Thymus (tissue), 14 donors: ENCODE data around the gene INPPL1. TPM values are rescaled to one million over a fixed set of nuclear protein-coding genes. Genes with fewer than 3 reads are reported as not detected.
"Not testable (repeated sequence)": the region's sequence is repeated elsewhere in the genome, so short reads cannot be mapped to it uniquely, and the experiment has no call there.

Source experiments
- DNase-seq, 9 donors: peaks; one replicate each; pipeline ENCODE4 v3.0.0-alpha.2; 2013; ENCODE audit warnings: low spot score in 9 of 9, low read depth in 6 of 9, missing footprints in 1 of 9
- H3K27ac ChIP-seq, 2 donors: one replicate each; pipeline ENCODE4 v1.5.1; 2013; ENCODE audit warnings: control low read depth in 1 of 2, low read depth in 1 of 2, low read length in 1 of 2, mild to moderate bottlenecking in 1 of 2, moderate library complexity in 1 of 2
- H3K27me3 ChIP-seq, 2 donors: one replicate each; pipeline ENCODE4 v1.5.1; 2013; ENCODE audit warnings: low read length in 1 of 2; ENCODE audit not compliant: control insufficient read depth in 2 of 2, insufficient read depth in 1 of 2
- H3K36me3 ChIP-seq, 2 donors: one replicate each; pipeline ENCODE4 v1.5.1; 2013; ENCODE audit warnings: low read length in 1 of 2, mild to moderate bottlenecking in 1 of 2, moderate library complexity in 1 of 2; ENCODE audit not compliant: control insufficient read depth in 2 of 2, insufficient read depth in 2 of 2
- H3K4me1 ChIP-seq, 2 donors: one replicate each; pipeline ENCODE4 v1.5.1; 2013; ENCODE audit warnings: low read length in 2 of 2; ENCODE audit not compliant: control insufficient read depth in 2 of 2, insufficient read depth in 2 of 2
- H3K4me3 ChIP-seq, 2 donors: one replicate each; pipeline ENCODE4 v1.5.1; 2013; ENCODE audit warnings: low read length in 2 of 2, control low read depth in 1 of 2, mild to moderate bottlenecking in 1 of 2
- H3K9me3 ChIP-seq, 2 donors: one replicate each; pipeline ENCODE4 v1.5.1; 2013; ENCODE audit warnings: low read length in 1 of 2, mild to moderate bottlenecking in 1 of 2; ENCODE audit not compliant: control insufficient read depth in 2 of 2, insufficient read depth in 1 of 2
- WGBS: extraction: QIAGEN DNeasy Blood & Tissue Kit; methylation state at CpG from one replicate; pipeline ENCODE4 v1.1.7; 2013; 5-methylcytosine and 5-hydroxymethylcytosine counted together
- long read RNA-seq, 10 donors: transcript quantifications; one replicate each; lab custom pipeline, GENCODE V29; 2026
- polyA plus RNA-seq: library from polyadenylated mRNA; stranded (reverse); fragments of 200-250 nt; gene quantifications from one replicate; pipeline ENCODE4 v1.2.3, GENCODE V29; 2013
- total RNA-seq: library from RNA; stranded (reverse); fragments of 120-200 nt; gene quantifications from one replicate; pipeline ENCODE4 v1.2.4, GENCODE V29; 2013
- donor health status: healthy.

INPPL1 gene
- total RNA-seq (27.7 TPM), polyA plus RNA-seq (58.3 TPM)
- long read RNA-seq, donor 1: 0 reads
- long read RNA-seq, donor 2: 0 reads
- long read RNA-seq, donor 3, full-length matches to known transcripts: 4 of 32 reads
- long read RNA-seq, donor 3, partial matches to known transcripts: 28 of 32 reads
- long read RNA-seq, donor 3, other reads (novel, unspliced or antisense): 0 of 32 reads
- long read RNA-seq, donor 4, partial matches to known transcripts: 13 of 16 reads
- long read RNA-seq, donor 4, other reads (novel, unspliced or antisense): 0 of 16 reads
- long read RNA-seq, donor 5, partial matches to known transcripts: 0 of 2 reads
- long read RNA-seq, donor 5, other reads (novel, unspliced or antisense): 0 of 2 reads
- long read RNA-seq, donor 6, partial matches to known transcripts: 12 of 12 reads
- long read RNA-seq, donor 6, other reads (novel, unspliced or antisense): 0 of 12 reads
- long read RNA-seq, donor 7, partial matches to known transcripts: 0 of 1 reads
- long read RNA-seq, donor 7, other reads (novel, unspliced or antisense): 0 of 1 reads
- long read RNA-seq, donor 8, full-length matches to known transcripts: 3 of 11 reads
- long read RNA-seq, donor 8, partial matches to known transcripts: 8 of 11 reads
- long read RNA-seq, donor 8, other reads (novel, unspliced or antisense): 0 of 11 reads
- long read RNA-seq, donor 9, full-length matches to known transcripts: 1 of 11 reads
- long read RNA-seq, donor 9, partial matches to known transcripts: 10 of 11 reads
- long read RNA-seq, donor 9, other reads (novel, unspliced or antisense): 0 of 11 reads
- long read RNA-seq, donor 10, full-length matches to known transcripts: 3 of 3 reads
- long read RNA-seq, donor 10, partial matches to known transcripts: 0 of 3 reads
- long read RNA-seq, donor 10, other reads (novel, unspliced or antisense): 0 of 3 reads

- H3K9me3 ChIP-seq: no peaks in the 10 kb centered on the region
- DNase-seq: peak in 3 of 9 donors; percentile 23 to 59 (median 42)
- H3K36me3 ChIP-seq: peaks cover 20% of the 10 kb centered on the region in 2 donors
- peak within 1 kb of the TSS; percentile 70 to 87 for H3K27ac ChIP-seq
- no peaks in the 10 kb centered on the region for H3K27me3 ChIP-seq
- 1% methylated on average over 81 of the region's 81 CpGs for WGBS
- peaks cover 16 to 40% of the 10 kb centered on the region in 2 donors for H3K4me1 ChIP-seq
- peak within 1 kb of the TSS; percentile 63 to 88 for H3K4me3 ChIP-seq
Measured at GRCh38 chr11:72224564-72225410, at the start of gene INPPL1. Gene INPPL1, plus strand, starts transcription at chr11:72224767. Its CDS starts 218 bp downstream, at chr11:72224985.

- H3K27me3 ChIP-seq: no peaks in the 10 kb centered on the region
- WGBS: 96% methylated on average over 6 of the region's 6 CpGs
- peaks cover 0 to 16% of the 10 kb centered on the region in 2 donors for H3K4me1 ChIP-seq
- H3K4me3 ChIP-seq: no peak overlapping the region
- H3K9me3 ChIP-seq: no peaks in the 10 kb centered on the region
- no peak overlapping the region for H3K27ac ChIP-seq
- no peaks in the 10 kb centered on the region for H3K36me3 ChIP-seq
- no peak for DNase-seq
Measured at GRCh38 chr11:72177656-72178055, 46.9 kb upstream of the INPPL1 start.

- WGBS: 95% methylated on average over 7 of the region's 7 CpGs
- Histone ChIP-seq H3K27me3 (no peaks in the 10 kb centered on the region), H3K4me1 (peaks cover 0 to 16% of the 10 kb centered on the region in 2 donors), H3K9me3 (no peaks in the 10 kb centered on the region), H3K36me3 (no peaks in the 10 kb centered on the region), H3K4me3 (no peak overlapping the region), H3K27ac (no peak overlapping the region)
- DNase-seq: no peak
Measured at GRCh38 chr11:72179049-72179803, 45.3 kb upstream of the INPPL1 start.

GRCh38 chr11:72179804-72180396 is 44.7 kb upstream of the INPPL1 start:
- H3K9me3 ChIP-seq: no peaks in the 10 kb centered on the region
- no peaks in the 10 kb centered on the region for H3K36me3 ChIP-seq
- H3K27me3 ChIP-seq: no peaks in the 10 kb centered on the region
- no peak overlapping the region for H3K27ac ChIP-seq
- 94% methylated on average over 4 of the region's 4 CpGs for WGBS
- peaks cover 0 to 16% of the 10 kb centered on the region in 2 donors for H3K4me1 ChIP-seq
- DNase-seq: no peak
- no peak overlapping the region for H3K4me3 ChIP-seq

GRCh38 chr11:72180892-72181552 is 43.5 kb upstream of the INPPL1 start:
- WGBS: 80% methylated on average over 7 of the region's 7 CpGs
- DNase-seq: peak in 1 of 9 donors; percentile 20
- not testable (repeated sequence) for H3K4me3 ChIP-seq, H3K9me3 ChIP-seq, H3K27me3 ChIP-seq, H3K36me3 ChIP-seq, H3K27ac ChIP-seq
- H3K4me1 ChIP-seq: peaks cover 0 to 16% of the 10 kb centered on the region in 2 donors

GRCh38 chr11:72181553-72181958 is 43.0 kb upstream of the INPPL1 start:
- peaks cover 0 to 16% of the 10 kb centered on the region in 2 donors for H3K4me1 ChIP-seq
- H3K9me3 ChIP-seq, H3K36me3 ChIP-seq, H3K4me3 ChIP-seq, H3K27ac ChIP-seq, H3K27me3 ChIP-seq: not testable (repeated sequence)
- peak in 1 of 9 donors; percentile 13 for DNase-seq
- WGBS: 87% methylated on average over 3 of the region's 3 CpGs

- H3K36me3 ChIP-seq: no peaks in the 10 kb centered on the region
- 97% methylated on average over 1 of the region's 1 CpG for WGBS
- H3K27ac ChIP-seq: no peak overlapping the region
- H3K27me3 ChIP-seq: no peaks in the 10 kb centered on the region
- peaks cover 0 to 4% of the 10 kb centered on the region in 2 donors for H3K4me1 ChIP-seq
- H3K9me3 ChIP-seq: no peaks in the 10 kb centered on the region
- no peak for DNase-seq
- H3K4me3 ChIP-seq: no peak overlapping the region
Measured at GRCh38 chr11:72188267-72188666, 36.3 kb upstream of the INPPL1 start.
